Immature natural killer cell (primary cell): ENCODE measurements around the gene SRRM2. TPM values are rescaled to one million over a fixed set of nuclear protein-coding genes. Genes with fewer than 3 reads are reported as not detected.

Experiments used
- DNase-seq, 3 donors: peaks; one replicate each; pipeline ENCODE4 v3.0.0; 2022; ENCODE audit warnings: mixed read lengths in 1 of 3
- H3K27ac Mint-ChIP-seq, 6 donors: one replicate each; pipeline ENCODE4 v1.8.0; 2020; ENCODE audit warnings: mixed read lengths in 6 of 6, mild to moderate bottlenecking in 5 of 6, inconsistent platforms in 4 of 6, moderate library complexity in 3 of 6
- H3K27me3 Mint-ChIP-seq, 3 donors: one replicate each; pipeline ENCODE4 v1.8.0; 2020 to 2021; ENCODE audit warnings: low read depth in 3 of 3, mild to moderate bottlenecking in 3 of 3, mixed read lengths in 3 of 3, moderate library complexity in 3 of 3, inconsistent platforms in 1 of 3
- H3K36me3 Mint-ChIP-seq, 3 donors: one replicate each; pipeline ENCODE4 v1.8.0; 2020; ENCODE audit warnings: mixed read lengths in 3 of 3, inconsistent platforms in 2 of 3, mild to moderate bottlenecking in 2 of 3
- H3K4me1 Mint-ChIP-seq, 2 donors: one replicate each; pipeline ENCODE4 v1.8.0; 2020; ENCODE audit warnings: inconsistent platforms in 2 of 2, mild to moderate bottlenecking in 2 of 2, mixed read lengths in 2 of 2, moderate library complexity in 1 of 2
- H3K4me3 Mint-ChIP-seq, 5 donors: one replicate each; pipeline ENCODE4 v1.8.0; 2020; ENCODE audit warnings: mild to moderate bottlenecking in 5 of 5, mixed read lengths in 5 of 5, inconsistent platforms in 3 of 5, moderate library complexity in 3 of 5
- H3K9me3 Mint-ChIP-seq, 6 donors: one replicate each; pipeline ENCODE4 v1.8.0; 2020; ENCODE audit warnings: mild to moderate bottlenecking in 6 of 6, mixed read lengths in 6 of 6, inconsistent platforms in 4 of 6, moderate library complexity in 3 of 6
- polyA plus RNA-seq, 3 donors: library from polyadenylated mRNA; unstranded; fragments of 300-500 nt; fragmentation: Illumina TruSeq; gene quantifications; one replicate each; pipeline ENCODE4 v1.2.3, GENCODE V29; 2021

The SRRM2 gene
- polyA plus RNA-seq: 100 to 1,000 TPM in 1 of 3 donors, 10 to 100 TPM in 2; 11.5 to 113 (median 24.2) TPM

DNA sequence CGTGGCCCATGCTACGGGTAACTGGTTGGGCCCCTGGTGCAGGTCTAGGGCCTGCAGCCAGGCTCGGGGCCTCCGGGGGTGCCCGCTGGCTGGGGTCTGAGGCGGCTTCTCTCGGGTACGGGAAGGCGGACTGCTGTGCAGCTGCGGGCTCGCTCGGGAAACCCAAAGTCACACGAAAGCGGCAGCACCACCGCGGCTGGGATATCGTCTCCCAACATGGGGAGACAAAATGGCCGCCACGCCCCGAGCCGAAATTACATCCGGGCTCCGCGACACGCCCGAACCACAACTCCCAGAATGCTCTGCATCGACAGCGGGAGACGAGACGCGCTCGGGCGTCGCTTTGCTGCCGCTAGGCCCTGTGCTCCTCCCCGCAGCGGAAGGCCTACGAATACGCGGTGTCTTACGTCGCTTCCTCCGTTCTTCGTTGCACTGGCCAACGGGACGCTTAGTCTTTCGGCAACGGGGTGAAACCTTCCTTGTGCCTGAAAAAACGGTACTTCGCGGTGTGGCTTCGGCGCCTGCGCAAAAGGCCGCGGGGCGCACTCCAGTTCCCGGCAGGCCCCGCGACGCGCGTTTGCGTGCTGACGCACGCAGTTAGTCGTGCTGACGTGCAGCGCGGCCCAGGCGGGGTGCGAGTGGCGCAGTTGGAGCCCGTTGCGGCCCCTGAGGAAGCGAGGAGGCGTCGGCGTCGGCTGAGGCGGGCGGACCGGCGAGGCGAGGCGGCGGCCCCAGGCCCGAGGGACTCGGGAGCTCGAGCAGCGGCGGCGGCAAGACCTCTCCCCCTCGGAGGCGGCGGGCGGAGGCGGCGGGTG lies at the start of gene SRRM2:
SRRM2 (plus strand) TSS at position 604 of the 815 bp plus-strand sequence. CDS start 3,727 bp downstream, outside the sequence.
- peaks cover 21 to 35% (median 26%) of the 10 kb centered on the region in 3 donors for H3K27me3 Mint-ChIP-seq
- DNase-seq: peak; percentile 95 to 96 (median 96)
- peaks cover 61 to 66% of the 10 kb centered on the region in 2 donors for H3K4me1 Mint-ChIP-seq
- peaks cover 5 to 7% (median 7%) of the 10 kb centered on the region in 3 donors for H3K36me3 Mint-ChIP-seq
- no peaks in the 10 kb centered on the region for H3K9me3 Mint-ChIP-seq
- H3K27ac Mint-ChIP-seq: peak within 1 kb of the TSS; percentile 96 to 98 (median 98)
- peak within 1 kb of the TSS; percentile 90 to 93 (median 92) for H3K4me3 Mint-ChIP-seq

DNA sequence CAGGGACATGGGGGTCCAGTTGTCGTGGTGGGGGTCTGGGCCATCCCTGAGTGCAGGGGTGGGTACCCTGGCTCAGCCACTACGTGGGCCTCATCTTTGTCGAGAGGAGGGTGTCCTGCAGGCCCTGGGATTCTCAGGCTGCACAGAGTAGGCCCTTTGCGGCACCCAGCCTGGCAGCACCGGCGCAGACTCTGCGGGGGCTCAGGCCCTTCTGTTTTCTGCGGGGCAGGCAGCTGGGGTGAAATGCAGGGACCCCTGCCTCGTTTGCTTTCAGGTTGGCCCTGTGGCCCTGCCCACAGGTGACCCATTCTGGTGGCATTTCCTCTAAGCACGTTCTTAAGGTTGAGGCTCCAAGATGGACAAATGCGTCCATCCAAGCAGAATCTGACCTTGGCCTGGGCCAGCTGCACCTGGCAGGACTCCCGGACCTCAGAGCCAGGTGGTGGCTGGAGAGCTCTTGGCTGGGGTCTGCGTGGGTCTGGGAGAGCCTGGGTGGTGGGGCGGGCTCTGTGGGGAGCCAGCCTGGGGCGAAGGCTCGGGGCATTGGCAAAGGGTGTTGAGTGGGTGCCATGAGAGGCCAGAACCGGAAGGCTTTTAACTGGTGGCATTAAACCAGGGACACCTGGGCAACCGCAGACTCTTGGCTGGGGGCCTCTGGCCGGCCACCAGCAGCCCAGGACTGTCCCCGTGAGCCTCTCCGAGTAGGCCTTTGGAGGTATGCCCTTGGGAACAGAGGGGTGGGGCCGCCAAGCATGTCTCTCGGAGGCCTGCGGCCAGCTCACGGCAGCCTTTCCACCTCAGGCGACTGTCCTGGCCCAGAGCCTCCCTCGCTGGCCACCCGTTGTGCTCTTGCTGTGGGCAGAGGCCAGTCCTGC lies 49.3 kb upstream of the SRRM2 start:
- Mint-ChIP-seq H3K4me1 (no peaks in the 10 kb centered on the region), H3K27ac (no peak overlapping the region), H3K9me3 (no peaks in the 10 kb centered on the region), H3K4me3 (no peak overlapping the region), H3K36me3 (peaks cover 0 to 1% (median under 1%) of the 10 kb centered on the region in 3 donors), H3K27me3 (peaks cover 0 to 4% (median under 1%) of the 10 kb centered on the region in 3 donors)
- no peak for DNase-seq

DNA sequence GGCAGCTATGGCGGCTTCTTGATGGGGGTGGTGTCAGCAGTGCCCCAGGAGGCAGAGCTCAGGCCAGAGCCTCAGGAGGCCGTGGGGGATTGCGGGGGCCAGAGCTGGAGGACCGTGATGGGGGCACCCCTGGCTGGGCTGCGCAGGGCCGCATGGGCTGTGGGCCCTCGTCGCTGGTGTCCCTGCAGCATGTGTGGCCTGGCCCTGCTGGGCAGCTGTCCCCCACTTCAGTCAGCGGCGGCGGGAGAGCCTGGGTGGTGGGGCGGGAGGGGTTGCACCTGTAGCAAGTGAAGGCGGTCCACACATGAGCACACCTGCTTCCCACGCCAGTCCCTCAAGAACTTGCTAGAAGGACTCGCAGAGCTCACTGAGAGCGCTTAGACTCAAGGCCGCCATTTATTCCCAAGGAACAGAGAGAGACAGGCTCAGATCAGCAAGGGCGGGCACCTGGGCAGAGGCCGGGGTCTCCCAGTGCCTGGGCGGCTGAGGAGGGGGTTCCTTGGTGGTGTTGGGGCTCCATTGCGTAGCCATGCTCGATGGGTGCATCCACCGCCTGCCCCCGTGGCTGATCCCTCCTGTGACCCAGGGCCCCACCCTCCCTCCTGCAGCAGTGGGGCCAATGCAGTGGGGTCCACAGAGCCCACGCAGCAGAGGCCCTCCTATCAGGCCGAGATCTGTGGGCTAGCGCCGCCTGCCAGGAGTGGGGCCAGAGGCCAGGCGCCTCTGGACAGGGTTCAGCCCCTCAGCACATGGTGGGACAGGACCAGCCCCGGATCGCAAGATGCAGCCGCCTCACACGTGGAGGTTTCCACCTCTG lies 48.1 kb upstream of the SRRM2 start:
- no peaks in the 10 kb centered on the region for H3K9me3 Mint-ChIP-seq
- no peak for DNase-seq
- no peak overlapping the region for H3K4me3 Mint-ChIP-seq
- peaks cover 0 to 3% (median 2%) of the 10 kb centered on the region in 3 donors for H3K27me3 Mint-ChIP-seq
- H3K27ac Mint-ChIP-seq: no peak overlapping the region
- peaks cover 4 to 6% (median 5%) of the 10 kb centered on the region in 3 donors for H3K36me3 Mint-ChIP-seq
- no peaks in the 10 kb centered on the region for H3K4me1 Mint-ChIP-seq

DNA sequence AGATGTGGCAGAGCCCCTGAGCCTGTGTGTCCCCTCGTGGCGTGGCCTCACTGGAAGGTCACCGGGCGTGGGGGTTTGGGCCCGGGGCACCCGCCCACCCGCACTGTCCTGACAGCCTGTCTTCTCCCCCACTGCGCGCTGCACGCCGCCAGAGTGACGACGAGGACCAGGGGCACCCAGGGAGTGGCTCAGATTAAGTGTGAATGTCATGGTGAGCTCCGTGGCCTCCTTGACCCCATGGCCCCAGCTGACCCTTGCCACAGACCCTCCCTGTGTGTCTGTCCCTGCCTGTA lies 47.5 kb upstream of the SRRM2 start:
- Mint-ChIP-seq H3K36me3 (peaks cover 4 to 6% (median 5%) of the 10 kb centered on the region in 3 donors), H3K4me1 (no peaks in the 10 kb centered on the region), H3K9me3 (no peaks in the 10 kb centered on the region), H3K27me3 (peaks cover 0 to 3% (median 2%) of the 10 kb centered on the region in 3 donors), H3K27ac (peak overlapping the region in 1 of 6 donors; percentile 67), H3K4me3 (no peak overlapping the region)
- no peak for DNase-seq

DNA sequence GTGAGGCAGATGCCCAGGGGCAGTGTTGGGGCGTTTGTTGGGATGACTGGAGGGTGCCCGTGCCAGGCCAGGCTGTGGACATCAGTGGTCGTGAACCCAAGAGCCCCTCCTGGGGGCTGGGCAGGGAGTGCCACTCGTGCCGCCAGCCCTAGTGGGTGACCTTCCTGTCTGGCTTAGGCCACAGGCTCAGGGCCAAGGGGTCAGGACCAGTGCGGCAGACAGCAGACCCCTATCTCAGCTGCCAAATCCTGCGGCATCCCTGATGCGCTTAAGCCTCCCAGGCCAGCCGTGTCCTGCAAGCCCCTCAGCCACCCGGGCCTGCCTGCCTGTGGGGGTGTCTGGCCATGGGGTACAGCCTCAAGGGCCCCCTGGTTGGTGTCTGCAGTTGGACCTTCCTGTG lies 47.1 kb upstream of the SRRM2 start:
- H3K9me3 Mint-ChIP-seq: no peaks in the 10 kb centered on the region
- peak overlapping the region in 1 of 6 donors; percentile 67 for H3K27ac Mint-ChIP-seq
- H3K27me3 Mint-ChIP-seq: peaks cover 0 to 3% (median 2%) of the 10 kb centered on the region in 3 donors
- H3K36me3 Mint-ChIP-seq: peaks cover 4 to 6% (median 5%) of the 10 kb centered on the region in 3 donors
- no peak for DNase-seq
- H3K4me1 Mint-ChIP-seq: no peaks in the 10 kb centered on the region
- H3K4me3 Mint-ChIP-seq: no peak overlapping the region

DNA sequence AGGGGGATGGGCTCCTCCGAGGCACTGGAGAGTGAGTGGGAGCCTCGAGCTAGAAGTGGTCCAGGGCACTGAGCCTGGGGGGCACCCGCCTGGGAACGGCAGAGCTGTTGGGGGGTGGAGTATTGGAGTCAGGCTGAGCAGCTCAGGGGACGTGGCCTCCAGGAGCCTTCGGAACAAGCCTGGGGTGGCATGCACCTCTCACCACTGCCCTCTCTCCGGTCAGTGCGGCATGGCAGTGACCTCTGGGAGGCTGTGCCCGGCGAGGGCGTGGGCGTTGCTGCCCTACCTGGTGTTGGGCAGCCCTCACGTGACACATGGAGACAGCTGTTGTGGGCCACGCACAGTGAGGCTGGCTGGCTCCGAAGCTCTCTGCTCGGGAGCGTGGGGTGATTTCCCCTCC lies 46.4 kb upstream of the SRRM2 start:
- peaks cover 4 to 6% (median 5%) of the 10 kb centered on the region in 3 donors for H3K36me3 Mint-ChIP-seq
- no peak for DNase-seq
- no peaks in the 10 kb centered on the region for H3K4me1 Mint-ChIP-seq
- H3K27me3 Mint-ChIP-seq: peaks cover 0 to 3% (median 2%) of the 10 kb centered on the region in 3 donors
- H3K9me3 Mint-ChIP-seq: no peaks in the 10 kb centered on the region
- no peak overlapping the region for H3K4me3 Mint-ChIP-seq
- H3K27ac Mint-ChIP-seq: no peak overlapping the region

DNA sequence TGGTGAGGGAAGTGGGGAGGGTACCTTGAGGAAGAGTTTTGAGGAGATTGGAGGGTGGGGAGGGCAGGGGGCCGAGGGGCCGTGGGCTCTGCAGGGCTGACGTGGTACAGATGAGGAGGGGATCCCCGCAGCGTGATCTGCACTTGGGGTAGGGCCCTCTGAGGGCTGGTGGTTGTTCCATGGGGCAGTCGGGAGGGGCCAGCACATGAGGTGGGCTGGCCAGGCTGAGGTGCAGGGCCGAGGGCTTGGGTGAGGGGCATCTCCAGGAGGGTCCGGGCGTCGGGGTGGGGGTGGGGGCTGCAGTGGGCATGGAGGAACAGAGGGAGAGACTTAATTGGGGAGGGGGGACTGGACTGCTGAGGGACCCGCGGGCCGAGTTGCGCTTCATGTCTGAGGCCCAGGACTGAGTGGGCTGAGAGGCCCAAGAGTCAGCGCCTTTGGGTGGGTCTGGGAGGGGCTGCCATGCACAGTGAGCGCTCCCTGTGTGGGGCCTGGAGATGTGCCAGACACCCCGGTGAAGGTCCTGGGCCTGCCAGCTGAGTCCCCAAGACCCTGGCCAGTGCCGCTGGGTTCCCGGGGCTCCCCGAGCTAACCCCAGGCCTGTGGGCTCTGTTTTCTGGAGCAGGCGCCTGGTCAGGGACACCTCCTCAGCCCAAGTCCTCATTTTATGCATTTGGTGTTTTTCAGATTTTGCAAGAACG lies 45.7 kb upstream of the SRRM2 start:
- no peak overlapping the region for H3K27ac Mint-ChIP-seq
- DNase-seq: no peak
- H3K4me1 Mint-ChIP-seq: no peaks in the 10 kb centered on the region
- peaks cover 4 to 6% (median 5%) of the 10 kb centered on the region in 3 donors for H3K36me3 Mint-ChIP-seq
- H3K4me3 Mint-ChIP-seq: no peak overlapping the region
- peaks cover 0 to 3% (median 2%) of the 10 kb centered on the region in 3 donors for H3K27me3 Mint-ChIP-seq
- H3K9me3 Mint-ChIP-seq: no peaks in the 10 kb centered on the region

DNA sequence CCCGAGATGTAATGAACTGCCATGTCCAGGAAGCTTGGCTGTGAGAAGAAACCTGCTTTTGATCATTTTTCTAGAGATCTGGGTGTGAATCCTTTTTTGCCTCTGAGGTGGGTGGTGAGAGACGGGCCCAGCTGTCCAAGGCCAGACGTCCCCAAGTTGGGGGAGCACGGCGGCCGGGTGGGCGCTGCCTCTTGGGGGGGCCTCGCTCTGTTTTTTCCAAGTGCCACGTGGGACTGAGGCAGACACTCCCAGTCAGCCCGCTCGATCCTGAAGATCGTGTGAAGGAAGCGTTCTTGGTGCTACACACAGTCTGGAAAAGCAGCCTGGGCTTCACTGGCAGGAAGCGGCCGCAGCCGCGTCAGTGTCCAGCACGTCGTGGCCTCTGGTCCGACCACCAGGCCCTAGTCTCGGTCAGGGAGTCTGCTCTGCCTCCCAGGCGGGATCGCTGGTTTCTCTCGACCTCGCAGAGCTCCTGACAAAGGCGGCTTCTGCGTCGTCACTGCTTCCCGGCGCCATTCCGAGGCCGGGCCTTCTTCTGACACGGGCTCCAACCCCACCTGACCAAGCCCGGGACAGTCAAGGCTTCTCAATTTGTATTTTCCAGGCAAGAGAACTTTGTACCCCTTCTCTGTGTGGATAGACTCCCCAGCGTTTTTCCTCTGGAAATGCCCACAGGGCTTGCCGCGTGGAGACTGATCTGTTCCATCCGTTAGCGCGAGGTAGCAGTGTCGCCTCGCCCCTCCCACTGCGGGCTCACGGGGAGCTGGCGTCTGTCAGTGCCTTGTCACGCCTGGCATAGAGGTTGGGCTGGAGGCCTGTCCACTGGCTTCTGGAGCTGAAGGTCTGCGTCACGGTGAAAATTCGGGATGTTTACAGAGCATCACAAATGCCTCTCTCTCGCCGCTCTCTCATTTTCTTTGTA lies 44.8 kb upstream of the SRRM2 start:
- no peak for DNase-seq

DNA sequence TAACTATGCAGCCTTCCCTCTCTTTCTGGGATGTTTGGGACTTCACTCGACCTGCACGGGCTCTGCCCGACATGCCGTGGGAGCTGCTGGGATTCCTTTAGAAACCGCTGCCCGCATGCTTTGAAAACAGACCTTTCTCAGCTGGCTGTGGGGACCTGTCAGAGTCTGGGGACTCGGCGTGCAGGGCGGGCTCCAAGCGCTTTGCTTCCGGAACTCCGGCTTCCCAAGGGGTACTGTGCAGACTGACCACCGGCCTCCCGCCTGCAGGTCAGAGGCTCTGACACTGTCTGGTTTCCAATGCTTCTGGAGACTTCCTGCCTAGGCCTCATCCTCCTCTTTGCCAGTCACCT lies 44.2 kb upstream of the SRRM2 start:
- Mint-ChIP-seq H3K27me3 (peaks cover 0 to 6% (median 2%) of the 10 kb centered on the region in 3 donors), H3K36me3 (peaks cover 4 to 6% (median 5%) of the 10 kb centered on the region in 3 donors), H3K27ac (no peak overlapping the region), H3K4me3 (no peak overlapping the region), H3K4me1 (no peaks in the 10 kb centered on the region), H3K9me3 (no peaks in the 10 kb centered on the region)
- DNase-seq: no peak

More for the DNA sequence above, 44.8 kb upstream of the SRRM2 start:
- Mint-ChIP-seq H3K27ac (no peak overlapping the region), H3K9me3 (no peaks in the 10 kb centered on the region), H3K4me3 (no peak overlapping the region), H3K36me3 (peaks cover 4 to 6% (median 5%) of the 10 kb centered on the region in 3 donors), H3K4me1 (no peaks in the 10 kb centered on the region), H3K27me3 (peaks cover 0 to 6% (median 2%) of the 10 kb centered on the region in 3 donors)

DNA sequence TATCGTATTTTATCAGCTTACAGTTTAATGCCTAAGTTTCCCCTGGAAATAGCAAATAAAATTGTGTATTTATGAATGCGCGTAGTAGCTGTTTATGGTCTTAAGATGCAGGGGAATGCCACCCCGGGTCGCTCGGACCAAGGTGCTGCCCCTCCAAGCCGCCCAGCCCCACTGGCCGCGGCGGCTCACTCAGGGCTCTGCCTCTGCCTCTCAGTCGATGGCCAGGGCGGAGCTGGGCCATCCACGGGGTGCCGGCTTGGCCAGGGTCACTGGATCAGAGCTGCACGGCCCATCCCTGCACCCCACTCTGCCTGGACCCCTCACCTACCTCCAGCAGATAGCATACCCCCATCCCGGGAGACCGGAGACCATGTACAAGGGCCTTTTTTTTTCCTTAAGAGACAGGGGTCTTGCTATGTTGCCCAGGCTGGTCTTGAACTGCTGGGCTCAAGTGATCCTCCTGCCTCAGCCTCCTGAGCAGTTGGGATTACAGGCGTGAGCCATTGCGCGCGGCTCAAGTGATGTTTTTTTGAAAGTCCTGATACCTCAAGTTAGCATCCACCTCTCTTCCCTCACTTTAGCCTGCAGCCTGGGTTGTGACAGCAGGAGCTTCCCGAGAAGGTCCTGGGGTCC lies 43.4 kb upstream of the SRRM2 start:
- no peak overlapping the region for H3K4me3 Mint-ChIP-seq
- DNase-seq: no peak
- H3K4me1 Mint-ChIP-seq: no peaks in the 10 kb centered on the region
- H3K36me3 Mint-ChIP-seq: peaks cover 4 to 6% (median 5%) of the 10 kb centered on the region in 3 donors
- H3K27me3 Mint-ChIP-seq: peaks cover 0 to 6% (median 2%) of the 10 kb centered on the region in 3 donors
- no peak overlapping the region for H3K27ac Mint-ChIP-seq
- H3K9me3 Mint-ChIP-seq: no peaks in the 10 kb centered on the region

DNA sequence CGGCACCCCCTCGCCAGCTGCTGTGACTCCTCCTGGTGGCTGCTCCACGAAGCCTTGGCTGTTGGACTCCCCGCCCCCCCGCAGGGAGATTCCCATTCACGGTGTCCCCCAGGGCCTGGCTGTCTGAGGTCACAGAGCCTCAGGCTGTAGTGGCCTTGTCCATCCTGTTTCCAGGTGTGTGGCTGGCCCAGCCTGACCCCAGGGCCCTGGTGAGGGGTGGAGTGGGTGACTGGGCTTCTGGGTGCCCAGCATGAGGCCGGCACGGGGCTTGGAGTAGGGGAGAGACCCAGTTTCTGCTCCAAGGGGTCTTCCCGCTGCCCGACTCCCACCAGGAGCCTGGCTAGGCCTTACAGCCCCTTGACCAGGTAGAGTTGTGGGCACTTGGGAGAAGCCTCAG lies 42.9 kb upstream of the SRRM2 start:
- peaks cover 0 to 4% (median 3%) of the 10 kb centered on the region in 3 donors for H3K27me3 Mint-ChIP-seq
- H3K36me3 Mint-ChIP-seq: peaks cover 4 to 6% (median 5%) of the 10 kb centered on the region in 3 donors
- no peak for DNase-seq
- H3K27ac Mint-ChIP-seq: no peak overlapping the region
- H3K4me1 Mint-ChIP-seq: no peaks in the 10 kb centered on the region
- no peak overlapping the region for H3K4me3 Mint-ChIP-seq
- H3K9me3 Mint-ChIP-seq: no peaks in the 10 kb centered on the region
